ENCODE measurements around the gene MYCL. TPM values are rescaled to one million over a fixed set of nuclear protein-coding genes. Genes with fewer than 3 reads are reported as not detected.
A peak's percentile ranks its signal among the peaks of the same experiment; 100 is the strongest.

MYCL gene
- total RNA-seq, 1 experiment from 2014 or later, result 2.0 TPM

GRCh38 chr1:39892601-39893595 lies 8.8 kb downstream of the MYCL start:
- in situ Hi-C loops (cut with HindIII; ENCODE audit: low pct_unique_long_range_greater_than_20kb, low sequenced_read_pairs) (no loop called here), intact Hi-C loops (cut with micrococcal nuclease; ENCODE audit: unreplicated experiment) (no loop called here)
- DNase-seq (ENCODE audit: low read depth, low spot score) (no peak), ATAC-seq (peak; percentile 46; the same call in 1 of the 2 replicates)
- Histone ChIP-seq H3K27me3 (ENCODE audit: control insufficient read depth, insufficient read depth, low read length) (peaks cover 6% of the 10 kb centered on the region; the same call in 1 of the 2 replicates), H3K27ac (ENCODE audit: low read length) (peak overlapping the region; percentile 26; the same call in 1 of the 2 replicates), H3K4me1 (ENCODE audit: control insufficient read depth, insufficient read depth, low read length) (peaks cover 15% of the 10 kb centered on the region), H3K9me3 (ENCODE audit: control insufficient read depth, insufficient read depth, low read depth, low read length) (no peaks in the 10 kb centered on the region), H3K36me3 (ENCODE audit: control insufficient read depth, insufficient read depth, low read length) (no peaks in the 10 kb centered on the region), H3K4me3 (ENCODE audit: low read depth in 2 of 2, low read length in 2 of 2) (no peak overlapping the region)
- BruUV-seq (replicated peaks), result no TSS peak
- ChIA-PET CTCF (no interaction called here), POLR2A (no interaction called here)
- TF ChIP-seq, protein P1, sequence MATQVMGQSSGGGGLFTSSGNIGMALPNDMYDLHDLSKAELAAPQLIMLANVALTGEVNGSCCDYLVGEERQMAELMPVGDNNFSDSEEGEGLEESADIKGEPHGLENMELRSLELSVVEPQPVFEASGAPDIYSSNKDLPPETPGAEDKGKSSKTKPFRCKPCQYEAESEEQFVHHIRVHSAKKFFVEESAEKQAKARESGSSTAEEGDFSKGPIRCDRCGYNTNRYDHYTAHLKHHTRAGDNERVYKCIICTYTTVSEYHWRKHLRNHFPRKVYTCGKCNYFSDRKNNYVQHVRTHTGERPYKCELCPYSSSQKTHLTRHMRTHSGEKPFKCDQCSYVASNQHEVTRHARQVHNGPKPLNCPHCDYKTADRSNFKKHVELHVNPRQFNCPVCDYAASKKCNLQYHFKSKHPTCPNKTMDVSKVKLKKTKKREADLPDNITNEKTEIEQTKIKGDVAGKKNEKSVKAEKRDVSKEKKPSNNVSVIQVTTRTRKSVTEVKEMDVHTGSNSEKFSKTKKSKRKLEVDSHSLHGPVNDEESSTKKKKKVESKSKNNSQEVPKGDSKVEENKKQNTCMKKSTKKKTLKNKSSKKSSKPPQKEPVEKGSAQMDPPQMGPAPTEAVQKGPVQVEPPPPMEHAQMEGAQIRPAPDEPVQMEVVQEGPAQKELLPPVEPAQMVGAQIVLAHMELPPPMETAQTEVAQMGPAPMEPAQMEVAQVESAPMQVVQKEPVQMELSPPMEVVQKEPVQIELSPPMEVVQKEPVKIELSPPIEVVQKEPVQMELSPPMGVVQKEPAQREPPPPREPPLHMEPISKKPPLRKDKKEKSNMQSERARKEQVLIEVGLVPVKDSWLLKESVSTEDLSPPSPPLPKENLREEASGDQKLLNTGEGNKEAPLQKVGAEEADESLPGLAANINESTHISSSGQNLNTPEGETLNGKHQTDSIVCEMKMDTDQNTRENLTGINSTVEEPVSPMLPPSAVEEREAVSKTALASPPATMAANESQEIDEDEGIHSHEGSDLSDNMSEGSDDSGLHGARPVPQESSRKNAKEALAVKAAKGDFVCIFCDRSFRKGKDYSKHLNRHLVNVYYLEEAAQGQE (IDR thresholded peaks at IDR 0.05; ENCODE audit: insufficient read depth in 1 of 2, low read depth in 2 of 2, low read length in 1 of 2), result no peak
- no peak for TF ChIP-seq POLR2AphosphoS5 (IDR thresholded peaks at IDR 0.05; ENCODE audit: low read depth, low read length)
- TF ChIP-seq TCF7L2 (IDR thresholded peaks at IDR 0.05; ENCODE audit: low read depth, low read length), result no peak
- TF ChIP-seq CTCF (IDR thresholded peaks at IDR 0.05), result no peak

- POLR2A ChIA-PET, result interaction anchor here (0.7 kb wide), 1 partner anchor 61 kb away, joined by 8 read pairs; no protein-coding TSS in a partner anchor
- no TSS peak for BruUV-seq (replicated peaks)
- no peaks in the 10 kb centered on the region for H3K36me3 ChIP-seq (ENCODE audit: control insufficient read depth, insufficient read depth, low read length)
- peaks cover 15% of the 10 kb centered on the region for H3K4me1 ChIP-seq (ENCODE audit: control insufficient read depth, insufficient read depth, low read length)
- H3K27me3 ChIP-seq (ENCODE audit: control insufficient read depth, insufficient read depth, low read length), result peaks cover 6% of the 10 kb centered on the region; the same call in 1 of the 2 replicates
- intact Hi-C loops (cut with micrococcal nuclease; ENCODE audit: unreplicated experiment) (no loop called here), in situ Hi-C loops (cut with HindIII; ENCODE audit: low pct_unique_long_range_greater_than_20kb, low sequenced_read_pairs) (no loop called here)
- ATAC-seq, result no peak
- no peak for DNase-seq (ENCODE audit: low read depth, low spot score)
- CTCF ChIA-PET, result no interaction called here
- H3K9me3 ChIP-seq (ENCODE audit: control insufficient read depth, insufficient read depth, low read depth, low read length), result no peaks in the 10 kb centered on the region
- TF ChIP-seq TCF7L2 (IDR thresholded peaks at IDR 0.05; ENCODE audit: low read depth, low read length) (no peak), CTCF (IDR thresholded peaks at IDR 0.05) (no peak), POLR2AphosphoS5 (IDR thresholded peaks at IDR 0.05; ENCODE audit: low read depth, low read length) (no peak), SIN3A (IDR thresholded peaks at IDR 0.05; ENCODE audit: borderline replicate concordance, insufficient read depth, low read depth, low read length) (no peak)
- TF ChIP-seq, protein P1 (IDR thresholded peaks at IDR 0.05; ENCODE audit: insufficient read depth in 1 of 2, low read depth in 2 of 2, low read length in 1 of 2), result no peak
- no peak overlapping the region for H3K4me3 ChIP-seq (ENCODE audit: low read depth in 2 of 2, low read length in 2 of 2)
- H3K27ac ChIP-seq (ENCODE audit: low read length), result no peak overlapping the region
These were observed 10.8 kb downstream of the MYCL start for GRCh38 chr1:39890880-39891279.

Data from Panc1 (cell line).